ENCODE results near the gene PSMD8.

Gene PSMD8

DNA sequence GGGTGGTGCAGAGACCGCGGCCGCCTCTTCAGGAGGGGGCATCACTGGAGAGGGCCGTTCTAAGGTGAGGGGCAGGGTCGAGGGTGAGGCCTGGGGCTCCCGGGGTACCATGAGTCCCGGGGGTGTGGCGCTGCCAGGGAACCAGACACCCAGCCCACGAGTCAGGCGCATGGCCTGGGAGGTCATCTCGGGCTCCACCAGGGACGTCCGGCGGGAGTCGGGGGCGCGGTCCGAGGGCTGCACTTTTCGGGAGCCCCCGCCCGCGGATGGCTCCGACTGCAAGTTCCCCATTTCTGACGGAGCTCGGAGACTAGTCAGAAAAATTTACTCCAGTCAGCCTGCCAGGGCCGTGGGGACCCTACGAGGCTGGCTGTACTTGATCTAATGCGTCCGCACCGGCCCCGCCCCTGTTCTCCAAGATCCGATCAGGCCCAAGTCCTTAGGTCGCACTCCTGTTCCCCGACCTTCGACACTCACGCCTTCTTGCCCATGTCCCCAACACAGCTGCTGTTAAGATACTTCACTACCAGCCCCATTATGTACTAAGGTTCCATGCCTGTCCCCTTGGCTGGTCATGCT, 12.7 kb downstream of the PSMD8 start:
- peak in 1 of 56 donors; percentile 33 for DNase-seq

DNA sequence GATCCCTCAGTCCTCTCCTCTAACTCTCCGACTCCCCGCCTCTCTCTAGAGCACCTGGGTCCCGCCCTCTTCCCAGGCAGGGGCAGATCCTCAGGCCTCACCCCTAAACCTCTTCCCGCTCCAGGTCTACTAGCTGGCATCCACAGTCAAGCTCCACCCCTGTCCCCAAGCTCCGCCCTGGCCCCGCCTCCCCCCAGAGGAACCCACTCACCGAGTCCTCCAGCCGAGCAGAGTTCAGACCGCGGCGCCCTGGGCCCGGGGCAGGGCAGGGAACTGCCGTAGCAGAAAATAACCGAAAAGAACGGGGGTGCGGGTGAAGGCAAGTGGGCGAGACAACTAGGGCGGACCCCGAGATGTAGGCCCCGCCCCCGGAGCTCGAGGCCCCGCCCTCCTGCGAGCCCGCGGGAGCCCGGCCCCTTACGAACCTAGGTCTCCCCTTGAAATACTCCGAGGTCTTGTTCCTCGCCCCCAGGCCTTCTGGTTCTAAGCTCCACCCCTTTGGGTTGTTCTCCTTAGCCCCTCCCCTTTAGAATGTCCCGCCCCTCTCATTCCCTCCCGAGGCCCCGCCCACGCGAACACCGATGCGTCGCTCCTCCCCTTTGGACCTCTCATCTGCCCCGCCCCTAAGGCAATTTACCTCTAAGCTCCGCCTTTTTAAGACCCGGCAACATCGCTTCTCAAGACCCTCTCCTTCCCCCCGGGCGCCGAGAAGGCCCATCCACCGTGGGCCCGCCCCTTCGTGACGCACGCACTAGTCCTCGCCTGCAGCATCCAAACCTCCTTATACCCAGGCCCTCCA, 13.4 kb downstream of the PSMD8 start, which contains the start of gene GGN:
GGN (minus strand) TSS at position 485 of the 799 bp plus-strand sequence. CDS start 773 bp downstream, outside the sequence.
- DNase-seq: peak in 54 of 56 donors; percentile 15 to 92 (median 67)

- DNase-seq: peak in 44 of 56 donors; percentile 23 to 84 (median 59)
These were observed 14.2 kb downstream of the PSMD8 start, which contains the start of gene SPRED3 for GRCh38 chr19:38388349-38389100. Gene SPRED3, plus strand, starts transcription at chr19:38388697. Its CDS starts 1,606 bp downstream, at chr19:38390303.

- DNase-seq: peak in 19 of 56 donors; percentile 11 to 60 (median 21)
These were observed 14.9 kb downstream of the PSMD8 start for GRCh38 chr19:38389101-38389925.

GRCh38 chr19:38389957-38390924, 15.9 kb downstream of the PSMD8 start:
- DNase-seq: no peak

DNA sequence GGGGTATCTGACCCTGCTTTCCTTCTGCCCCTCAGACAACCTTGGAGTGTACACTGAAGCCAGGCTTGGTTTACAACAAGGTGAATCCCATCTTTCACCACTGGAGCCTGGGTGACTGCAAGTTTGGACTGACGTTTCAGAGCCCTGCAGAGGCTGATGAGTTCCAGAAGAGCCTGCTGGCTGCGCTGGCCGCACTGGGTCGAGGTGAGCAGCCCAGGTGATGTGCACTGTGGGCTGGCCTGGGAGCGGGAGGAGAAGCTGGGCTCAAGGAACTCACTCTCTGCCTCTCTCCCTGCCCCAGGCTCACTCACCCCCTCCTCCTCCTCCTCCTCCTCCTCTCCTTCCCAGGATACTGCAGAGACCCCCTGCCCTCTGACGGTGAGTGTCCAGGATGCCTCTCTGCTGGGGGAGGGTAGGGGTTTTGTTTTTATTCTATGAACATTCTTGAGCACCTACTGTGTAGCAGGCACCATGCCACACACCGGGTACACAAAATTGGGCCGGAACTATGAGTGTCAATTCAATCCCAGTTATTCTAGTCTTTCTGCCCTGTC, 17.6 kb downstream of the PSMD8 start:
- no peak for DNase-seq

GRCh38 chr19:38392707-38393308, 18.4 kb downstream of the PSMD8 start:
- no peak for DNase-seq

- no peak for DNase-seq
These were observed 20.1 kb downstream of the PSMD8 start for GRCh38 chr19:38394488-38394887.

GRCh38 chr19:38395381-38396114, 21.2 kb downstream of the PSMD8 start:
- no peak for DNase-seq

- no peak for DNase-seq
These were observed 24.7 kb downstream of the PSMD8 start for GRCh38 chr19:38399081-38399480.

DNA sequence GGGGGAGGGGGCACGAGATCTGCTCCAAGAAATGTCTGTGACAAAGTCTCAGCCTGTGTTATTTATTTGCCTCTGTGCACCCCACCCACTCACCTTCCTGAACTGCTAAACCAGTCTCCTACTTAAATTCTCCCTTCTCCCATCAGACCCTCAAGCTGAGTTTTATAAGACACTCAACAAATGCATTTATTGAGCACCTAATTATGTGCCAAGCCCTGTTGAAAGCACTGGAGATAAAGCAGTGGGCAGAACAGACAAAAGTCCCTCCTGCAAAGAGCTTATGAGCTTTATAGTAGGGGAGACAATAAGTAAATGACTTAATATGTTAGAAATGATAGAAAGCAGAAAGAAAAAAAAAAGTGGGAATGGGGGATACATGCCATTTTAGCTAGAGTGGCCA, 25.2 kb downstream of the PSMD8 start:
- DNase-seq: no peak

DNA sequence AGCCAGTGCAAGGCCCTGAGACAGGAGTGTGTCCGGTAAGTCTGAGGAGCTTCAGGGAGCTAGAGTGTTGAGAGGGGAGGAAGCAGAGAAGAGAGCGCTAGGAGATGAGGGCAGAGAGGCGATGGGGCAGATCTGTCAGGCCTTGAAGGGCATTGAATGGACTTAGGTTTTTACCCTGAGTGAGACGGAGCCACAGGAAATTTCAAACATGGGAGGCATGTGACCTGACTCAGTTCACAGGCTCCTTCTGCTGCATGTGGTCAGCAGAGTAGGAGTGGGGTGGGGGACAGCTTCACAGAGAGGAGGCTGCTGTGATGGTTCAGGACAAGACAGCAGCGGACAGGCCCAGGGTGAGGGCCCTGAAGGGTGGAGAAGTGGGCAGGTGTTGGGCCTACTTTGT, 26.0 kb downstream of the PSMD8 start:
- no peak for DNase-seq

DNA sequence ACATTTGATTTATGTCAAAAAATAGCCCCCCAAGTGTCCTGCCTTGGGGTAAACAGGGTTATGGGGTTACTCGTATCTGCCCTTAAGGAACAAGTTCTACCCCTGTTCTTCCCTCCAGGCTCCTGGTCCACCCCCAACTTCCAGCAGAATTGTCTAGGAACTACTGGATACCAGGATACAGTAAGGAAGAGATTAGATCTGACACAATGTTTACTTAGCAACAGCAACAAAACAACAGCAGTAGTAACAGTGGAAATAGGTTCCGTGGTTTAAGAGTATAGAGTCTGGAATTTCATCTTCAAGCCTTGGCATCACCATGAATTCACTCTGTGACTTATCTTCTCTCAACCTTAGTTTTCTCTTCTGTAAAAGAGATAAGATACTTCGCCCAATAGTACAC, 26.8 kb downstream of the PSMD8 start:
- no peak for DNase-seq

DNA sequence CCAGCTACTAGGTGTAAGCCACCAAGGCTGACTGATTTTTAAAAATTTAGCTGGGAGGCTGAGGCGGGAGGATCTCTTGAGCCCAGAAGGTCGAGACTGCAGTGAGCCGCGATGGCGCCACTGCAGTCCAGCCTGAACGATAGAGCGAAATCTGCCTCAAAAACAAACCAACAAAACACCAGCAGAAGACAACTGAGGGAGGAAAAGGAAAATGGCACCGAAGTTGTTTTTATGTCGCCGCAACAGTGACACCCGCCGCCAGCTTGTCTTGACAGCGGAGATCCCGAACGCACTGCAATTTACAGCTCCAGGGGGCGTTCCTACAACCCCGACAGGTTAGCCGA, 28.2 kb downstream of the PSMD8 start:
- DNase-seq: no peak

DNA sequence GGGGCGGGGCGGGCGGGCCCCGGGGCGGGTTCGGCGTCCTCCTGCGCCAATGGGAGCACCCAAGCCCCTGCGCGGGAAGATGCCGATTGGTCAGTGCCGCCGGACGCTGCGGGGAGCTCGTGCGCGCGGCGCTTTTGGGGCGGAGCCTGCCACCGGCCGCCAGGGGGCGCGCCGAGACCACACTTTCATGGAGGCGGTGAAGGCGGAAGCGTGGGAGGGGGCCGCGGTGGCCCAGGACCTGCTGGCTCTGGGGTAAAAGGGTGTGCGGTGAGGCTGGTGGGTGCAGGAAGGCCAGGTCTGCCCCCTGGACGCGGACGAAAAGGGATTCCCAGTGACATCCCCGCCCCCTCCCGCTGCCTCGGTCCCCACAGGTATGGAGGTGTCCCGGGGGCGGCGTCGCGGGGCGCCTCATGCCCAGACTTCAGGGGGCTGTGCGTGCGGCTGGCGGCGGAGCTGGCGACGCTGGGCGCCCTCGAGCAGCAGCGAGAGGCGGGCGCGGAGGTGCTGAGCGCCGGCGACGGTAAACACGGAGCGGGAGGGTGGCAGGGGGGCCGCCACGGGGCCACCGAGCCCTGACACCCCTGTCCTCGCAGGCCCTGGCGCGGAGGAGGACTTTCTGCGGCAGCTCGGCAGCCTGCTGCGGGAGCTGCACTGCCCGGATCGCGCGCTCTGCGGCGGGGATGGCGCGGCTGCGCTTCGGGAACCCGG, 28.8 kb downstream of the PSMD8 start, which contains the start of gene FAM98C:
FAM98C (plus strand) TSS at position 127 of the 708 bp plus-strand sequence; CDS start at position 188, 61 bp downstream.
- DNase-seq: peak; percentile 68 to 98 (median 94)

DNA sequence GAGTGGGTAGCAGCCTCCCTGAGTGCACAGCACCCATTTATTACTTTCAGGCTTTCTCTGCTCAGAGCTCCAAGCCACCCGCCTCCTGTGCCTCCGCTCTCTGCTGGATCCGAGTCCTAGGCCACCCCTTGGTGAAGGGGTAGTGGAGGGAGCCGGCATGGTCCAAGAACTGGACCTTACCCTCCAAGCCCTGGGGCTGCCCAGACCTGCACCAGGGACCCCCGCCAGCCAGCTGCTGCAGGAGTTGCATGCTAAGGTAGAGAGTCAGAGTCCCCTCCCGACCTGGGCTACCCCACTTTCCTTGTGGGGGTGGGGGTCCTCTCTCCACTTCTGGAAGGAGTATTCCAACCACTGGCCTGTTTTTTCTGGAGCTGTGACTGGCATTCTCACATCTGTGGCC, 30.5 kb downstream of the PSMD8 start:
- no peak for DNase-seq

GRCh38 chr19:38405276-38405675, 30.9 kb downstream of the PSMD8 start:
- no peak for DNase-seq
